HG03565 (cell line): ENCODE measurements around the gene ESRRA.

Source experiments
- ATAC-seq: cut with Tn5 transposase; IDR thresholded peaks from one replicate; pipeline ENCODE4 v1.9.1; 2021; ENCODE audit warnings: mild to moderate bottlenecking, moderate library complexity; ENCODE audit not compliant: unreplicated experiment

ESRRA gene

GRCh38 chr11:64305075-64305690, at the start of gene ESRRA:
Gene ESRRA, plus strand, starts transcription at chr11:64305524. Its CDS starts 1,656 bp downstream, at chr11:64307180.
- peak; percentile 60 for ATAC-seq

GRCh38 chr11:64256300-64256699, 49.0 kb upstream of the ESRRA start:
- ATAC-seq, result no peak

- ATAC-seq, result no peak
Measured at GRCh38 chr11:64258356-64258755, 47.0 kb upstream of the ESRRA start.

DNA sequence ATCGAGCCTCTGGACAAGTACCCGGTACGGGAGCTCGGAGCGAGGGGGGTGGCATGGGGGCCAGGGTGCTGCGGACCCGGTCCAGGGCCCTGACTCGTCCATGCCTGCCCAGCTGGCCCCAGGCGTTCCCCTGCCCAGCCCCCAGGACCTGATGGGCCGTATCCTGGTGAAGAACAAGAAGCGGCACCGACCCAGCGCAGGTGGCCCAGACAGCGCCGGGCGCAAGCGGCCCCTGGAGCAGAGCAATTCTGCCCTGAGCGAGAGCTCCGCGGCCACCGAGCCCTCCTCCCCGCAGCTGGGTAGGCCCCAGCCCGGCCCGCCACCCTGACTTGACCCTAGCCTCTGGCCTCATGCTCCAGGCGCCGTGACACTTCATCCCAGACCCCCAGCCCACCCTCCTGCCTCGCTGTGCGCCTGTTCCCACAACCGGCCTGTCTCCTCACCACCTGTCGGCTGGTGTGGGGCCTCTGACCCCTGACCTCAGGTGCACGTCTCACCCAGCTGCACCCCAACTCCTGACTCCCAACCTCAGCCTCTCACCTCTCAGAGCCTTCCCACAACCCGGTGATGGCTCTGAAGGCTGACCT, 46.3 kb upstream of the ESRRA start:
- no peak for ATAC-seq

- no peak for ATAC-seq
Measured at GRCh38 chr11:64259533-64260067, 45.7 kb upstream of the ESRRA start.

DNA sequence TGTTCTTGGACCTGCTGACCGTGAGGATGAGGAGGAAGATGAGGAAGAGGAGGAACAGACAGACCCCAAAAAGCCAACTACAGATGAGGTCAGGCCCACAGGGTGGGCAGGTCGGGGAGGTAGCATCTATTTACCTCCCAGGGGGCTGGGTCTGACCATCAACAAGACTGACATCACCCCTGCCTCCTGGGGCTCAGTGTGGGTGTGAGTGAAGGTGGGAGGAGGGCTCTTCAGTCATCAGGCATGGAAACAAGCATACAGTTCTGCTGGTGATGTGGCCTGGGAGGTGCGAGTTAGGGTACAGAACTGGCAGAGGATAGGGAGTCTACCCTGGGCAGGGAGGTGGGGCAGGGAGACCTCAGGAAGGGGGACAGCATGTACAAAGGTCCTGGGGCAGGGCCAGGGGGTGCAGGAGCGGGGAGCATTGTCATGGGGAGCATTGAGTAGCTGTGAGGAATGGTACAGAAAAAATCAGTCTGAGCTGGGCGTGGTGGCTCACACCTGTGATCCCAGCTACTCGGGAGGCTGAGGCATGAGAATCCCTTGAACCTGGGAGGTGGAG, 45.1 kb upstream of the ESRRA start:
- ATAC-seq, result no peak

DNA sequence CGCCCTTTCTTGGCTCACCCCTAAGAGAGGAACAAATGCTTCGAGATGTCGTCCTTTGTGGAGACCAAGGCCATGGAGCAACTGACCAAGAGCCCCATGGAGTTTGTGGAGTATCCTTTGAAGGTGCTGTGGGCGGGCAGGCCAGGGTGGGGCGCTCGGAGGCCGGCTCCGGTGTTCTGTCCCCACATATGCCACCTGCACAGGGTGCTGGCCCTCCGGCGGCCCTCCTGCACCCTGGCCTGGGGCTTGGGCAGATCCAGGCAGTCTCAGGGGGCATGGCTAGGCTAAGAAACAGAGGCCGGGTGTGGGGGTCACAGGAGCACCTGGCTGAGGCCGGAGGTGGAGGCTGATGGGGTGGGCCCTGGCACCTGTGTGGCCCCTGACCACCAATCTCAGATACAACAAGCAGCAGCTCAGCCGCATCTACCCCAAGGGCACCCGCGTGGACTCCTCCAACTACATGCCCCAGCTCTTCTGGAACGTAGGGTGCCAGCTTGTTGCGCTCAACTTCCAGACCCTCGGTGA, 43.7 kb upstream of the ESRRA start:
- no peak for ATAC-seq

DNA sequence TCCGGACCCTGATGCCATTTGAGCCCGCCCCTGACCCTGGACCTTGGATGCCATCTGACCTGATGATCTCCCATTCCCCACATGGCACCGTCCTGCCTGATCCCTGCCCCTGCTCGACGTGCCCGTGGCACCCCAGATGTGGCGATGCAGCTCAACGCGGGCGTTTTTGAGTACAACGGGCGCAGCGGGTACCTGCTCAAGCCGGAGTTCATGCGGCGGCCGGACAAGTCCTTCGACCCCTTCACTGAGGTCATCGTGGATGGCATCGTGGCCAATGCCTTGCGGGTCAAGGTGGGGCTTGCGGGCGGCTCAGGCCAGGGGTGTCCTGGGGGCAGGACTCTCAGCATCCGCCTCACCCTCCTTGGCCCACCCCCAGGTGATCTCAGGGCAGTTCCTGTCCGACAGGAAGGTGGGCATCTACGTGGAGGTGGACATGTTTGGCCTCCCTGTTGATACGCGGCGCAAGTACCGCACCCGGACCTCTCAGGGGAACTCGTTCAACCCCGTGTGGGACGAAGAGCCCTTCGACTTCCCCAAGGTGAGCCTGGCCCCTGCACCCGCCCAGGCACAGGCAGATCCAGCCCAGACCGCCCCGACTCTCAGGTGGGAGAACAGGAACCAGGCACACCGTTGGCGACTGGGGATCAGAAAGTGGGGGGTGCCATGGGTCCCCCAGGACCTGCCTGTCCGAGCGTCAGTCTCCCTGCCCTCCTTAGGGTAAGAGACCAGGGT, 42.9 kb upstream of the ESRRA start:
- ATAC-seq, result no peak

DNA sequence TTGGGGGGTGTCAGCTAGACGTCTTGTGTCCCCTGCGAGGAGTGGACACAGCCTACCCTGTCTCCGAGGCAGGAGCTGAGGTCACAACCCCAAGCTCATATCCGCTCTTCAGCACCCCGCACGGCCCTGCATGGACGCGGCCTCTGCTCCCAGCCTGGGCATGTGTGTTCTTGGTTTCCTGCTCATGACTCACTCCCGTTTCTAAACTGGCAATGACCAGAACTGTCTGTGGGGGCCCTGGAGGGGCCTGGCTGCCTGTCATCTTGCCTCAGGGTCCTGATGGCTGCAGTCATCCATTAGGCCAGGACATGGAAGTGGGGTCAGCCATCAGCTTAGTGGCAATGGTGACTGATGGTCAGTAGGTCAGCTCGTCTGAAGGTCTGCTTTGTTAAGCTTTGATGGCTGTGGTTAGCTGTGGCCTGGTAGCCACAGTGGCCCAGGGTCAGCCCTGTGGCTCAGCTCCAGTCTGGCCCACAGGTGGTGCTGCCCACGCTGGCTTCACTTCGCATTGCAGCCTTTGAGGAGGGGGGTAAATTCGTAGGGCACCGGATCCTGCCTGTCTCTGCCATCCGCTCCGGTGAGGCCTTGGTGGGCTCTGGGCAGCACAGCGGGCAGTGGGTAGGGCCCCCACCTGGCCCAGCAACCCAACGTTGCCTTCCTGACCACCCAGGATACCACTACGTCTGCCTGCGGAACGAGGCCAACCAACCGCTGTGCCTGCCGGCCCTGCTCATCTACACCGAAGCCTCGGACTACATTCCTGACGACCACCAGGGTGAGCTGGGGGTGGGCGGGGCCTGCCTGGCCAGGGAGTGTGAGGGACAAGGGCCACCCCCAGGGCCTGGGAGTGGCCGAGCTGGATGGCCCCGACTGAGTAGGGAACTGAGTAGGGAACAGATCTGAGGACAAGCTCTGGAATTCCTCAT, 42.0 kb upstream of the ESRRA start:
- no peak for ATAC-seq

- ATAC-seq, result no peak
Measured at GRCh38 chr11:64263947-64264317, 41.4 kb upstream of the ESRRA start.

DNA sequence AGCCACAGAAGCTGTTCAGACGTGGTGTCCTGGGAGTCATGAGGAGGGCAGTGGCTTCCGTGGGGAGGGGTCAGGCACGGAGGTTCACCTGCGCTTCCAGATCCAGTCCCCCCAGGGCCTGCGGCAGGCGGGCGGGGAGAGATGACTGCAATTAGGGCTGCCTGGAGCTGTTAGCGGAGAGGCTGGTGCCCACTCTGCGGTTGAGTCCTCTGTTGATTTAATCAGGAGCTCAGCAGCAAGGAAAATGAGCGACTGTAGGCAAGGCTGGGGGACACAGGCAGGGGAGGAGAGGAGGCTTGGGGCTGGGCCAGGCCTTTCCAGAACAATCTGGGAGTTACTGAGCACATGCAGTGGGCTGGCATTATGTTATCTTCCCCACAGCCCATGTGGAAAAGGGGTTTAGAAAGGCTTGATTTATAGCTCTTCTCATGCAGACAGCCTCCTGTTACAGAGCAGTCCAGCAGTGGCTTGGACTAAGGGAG, 40.9 kb upstream of the ESRRA start:
- ATAC-seq, result no peak

DNA sequence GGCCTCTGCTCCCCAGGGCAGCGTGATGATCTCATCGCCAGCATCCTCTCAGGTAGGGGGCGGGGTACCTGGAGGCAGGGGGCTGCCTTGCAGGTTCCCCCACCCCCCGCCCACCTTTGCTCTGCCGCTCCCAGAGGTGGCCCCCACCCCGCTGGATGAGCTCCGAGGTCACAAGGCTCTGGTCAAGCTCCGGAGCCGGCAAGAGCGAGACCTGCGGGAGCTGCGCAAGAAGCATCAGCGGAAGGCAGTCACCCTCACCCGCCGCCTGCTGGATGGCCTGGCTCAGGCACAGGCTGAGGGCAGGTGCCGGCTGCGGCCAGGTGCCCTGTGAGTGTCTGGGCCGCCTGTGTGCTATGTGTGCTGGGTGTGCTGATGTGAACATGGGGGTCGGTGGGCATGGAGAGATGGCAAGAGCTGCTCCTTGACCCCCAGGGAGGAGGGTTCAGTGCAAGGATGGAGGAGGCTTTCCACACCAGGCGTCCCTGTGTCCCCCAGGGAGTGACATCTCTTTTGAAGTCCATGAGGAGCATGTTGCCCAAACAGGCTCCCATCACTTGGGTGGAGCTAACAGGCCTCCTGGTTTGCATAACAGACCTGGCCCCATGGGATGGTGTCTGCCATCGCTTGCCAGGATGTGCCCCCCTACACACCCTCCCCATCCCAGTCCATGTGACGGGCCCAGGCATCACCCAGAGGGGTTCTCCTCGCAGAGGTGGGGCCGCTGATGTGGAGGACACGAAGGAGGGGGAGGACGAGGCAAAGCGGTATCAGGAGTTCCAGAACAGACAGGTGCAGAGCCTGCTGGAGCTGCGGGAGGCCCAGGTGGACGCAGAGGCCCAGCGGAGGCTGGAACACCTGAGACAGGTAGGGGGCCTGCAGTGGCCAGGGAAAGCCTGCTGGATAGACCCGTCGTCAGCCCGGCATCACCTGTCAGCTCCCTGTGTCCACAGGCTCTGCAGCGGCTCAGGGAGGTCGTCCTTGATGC, 39.9 kb upstream of the ESRRA start:
- ATAC-seq, result no peak

- no peak for ATAC-seq
Measured at GRCh38 chr11:64266339-64266738, 39.0 kb upstream of the ESRRA start.

- no peak for ATAC-seq
Measured at GRCh38 chr11:64267207-64267945, 37.9 kb upstream of the ESRRA start.

- ATAC-seq, result no peak
Measured at GRCh38 chr11:64268025-64268892, 37.1 kb upstream of the ESRRA start.

DNA sequence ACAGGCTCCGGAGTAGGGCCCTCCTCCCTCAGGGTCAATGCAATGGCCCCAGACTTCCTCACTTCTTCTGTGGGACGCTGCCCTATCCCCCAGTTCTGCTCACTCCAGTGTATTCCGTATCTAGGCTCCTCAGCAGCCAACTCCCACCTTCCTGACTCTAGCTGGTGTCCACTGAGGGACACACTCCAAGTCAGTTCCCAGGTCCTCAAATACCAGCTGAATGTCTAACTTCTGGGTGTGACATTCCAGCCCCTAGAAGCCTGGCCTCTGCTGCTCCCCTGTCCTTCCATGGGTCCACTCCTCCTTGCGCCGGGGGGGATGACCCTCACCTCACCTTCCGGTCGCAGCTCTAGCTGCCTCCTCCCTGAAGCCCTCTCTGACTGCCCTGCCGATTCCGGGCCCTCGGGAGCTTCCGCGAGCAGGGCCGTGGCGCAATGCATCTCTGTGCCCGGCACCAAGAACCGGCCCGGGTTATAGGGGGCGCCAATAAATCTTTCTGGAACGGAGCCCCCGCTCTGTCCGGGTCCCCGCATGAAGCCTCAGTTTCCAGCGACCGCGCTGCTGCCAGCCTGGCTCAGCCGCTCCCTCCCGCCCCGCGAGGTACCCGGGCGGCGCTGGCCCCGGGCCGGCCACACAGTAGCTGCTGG, 36.3 kb upstream of the ESRRA start:
- ATAC-seq, result peak; percentile 4
